GM21447 (cell line): ENCODE results near the gene ERICH4.
A peak's percentile ranks its signal among the peaks of the same experiment; 100 is the strongest.
"Not testable (repeated sequence)": the region's sequence is repeated elsewhere in the genome, so short reads cannot be mapped to it uniquely, and the experiment has no call there.

Source experiments
- ATAC-seq: cut with Tn5 transposase; IDR thresholded peaks from one replicate; pipeline ENCODE4 v1.9.1; 2021; ENCODE audit not compliant: unreplicated experiment

ERICH4 gene

DNA sequence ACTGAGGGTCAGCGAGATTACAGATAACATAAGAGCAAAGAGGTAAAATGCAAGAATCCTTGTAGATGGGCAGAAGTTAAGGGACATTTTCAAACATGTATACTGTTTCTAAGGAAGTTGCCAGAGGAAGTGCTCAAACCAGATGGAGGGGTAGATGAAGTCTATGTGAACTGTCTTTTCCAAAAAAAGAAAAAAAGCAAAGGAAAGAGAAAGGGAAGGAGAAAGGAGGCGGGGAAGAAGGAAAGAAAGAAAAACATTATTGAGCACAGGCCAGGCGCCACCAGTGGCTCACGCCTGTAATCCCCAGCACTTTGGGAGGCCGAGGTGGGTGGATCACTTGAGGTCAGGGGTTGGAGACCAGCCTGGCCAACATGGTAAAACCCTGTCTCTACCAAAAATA lies 8.5 kb upstream of the ERICH4 start:
- ATAC-seq = no peak

DNA sequence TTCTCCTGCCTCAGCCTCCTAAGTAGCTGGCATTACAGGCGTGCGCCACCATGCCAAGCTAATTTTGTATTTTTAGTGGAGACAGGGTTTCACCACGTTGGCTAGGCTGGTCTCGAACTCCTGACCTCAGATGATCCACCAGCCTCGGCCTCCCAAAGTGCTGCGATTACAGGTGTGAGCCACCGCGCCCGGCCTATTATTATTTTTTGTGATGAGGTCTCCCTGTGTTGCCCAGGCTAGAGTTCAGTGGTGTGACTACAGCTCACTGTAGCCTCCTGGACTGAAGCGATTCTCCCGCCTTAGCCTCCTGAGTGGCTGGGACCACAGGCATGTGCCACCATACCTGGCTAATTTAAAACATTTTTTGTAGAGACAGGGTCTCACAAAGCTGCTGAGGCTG lies 7.6 kb upstream of the ERICH4 start:
- not testable (repeated sequence) for ATAC-seq

DNA sequence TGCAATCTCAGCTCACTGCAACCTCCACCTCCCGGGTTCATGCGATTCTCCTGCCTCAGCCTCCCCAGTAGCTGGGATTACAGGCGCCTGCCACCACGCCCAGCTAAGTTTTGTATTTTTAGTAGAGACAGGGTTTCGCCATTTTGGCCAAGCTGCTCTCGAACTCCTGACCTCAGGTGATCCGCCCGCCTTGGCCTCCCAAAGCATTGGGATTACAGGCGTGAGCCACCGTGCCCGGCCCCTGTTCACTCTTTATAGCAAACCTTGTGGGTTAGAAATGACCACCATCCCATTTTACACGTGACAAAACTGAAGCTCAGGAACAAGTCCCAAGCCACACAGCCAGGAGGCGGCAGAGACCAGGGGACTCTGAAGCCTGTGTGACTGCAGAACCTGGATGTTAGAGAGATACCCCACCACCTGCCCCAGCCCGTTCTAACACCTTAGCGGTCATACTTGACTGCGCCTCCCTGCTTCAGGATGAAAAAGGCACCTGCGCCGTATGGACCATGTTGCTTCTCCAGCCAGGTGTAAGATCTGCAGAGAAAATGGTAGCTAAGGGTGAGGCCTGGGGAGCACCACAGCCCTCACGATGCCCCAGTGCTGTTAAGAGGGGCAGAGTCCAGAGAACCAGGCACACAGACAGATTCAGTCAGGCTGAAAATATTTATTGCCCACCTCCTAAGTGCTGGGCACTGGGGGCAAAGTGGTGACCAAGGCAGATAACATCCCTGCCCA lies 6.9 kb upstream of the ERICH4 start:
- no peak for ATAC-seq

DNA sequence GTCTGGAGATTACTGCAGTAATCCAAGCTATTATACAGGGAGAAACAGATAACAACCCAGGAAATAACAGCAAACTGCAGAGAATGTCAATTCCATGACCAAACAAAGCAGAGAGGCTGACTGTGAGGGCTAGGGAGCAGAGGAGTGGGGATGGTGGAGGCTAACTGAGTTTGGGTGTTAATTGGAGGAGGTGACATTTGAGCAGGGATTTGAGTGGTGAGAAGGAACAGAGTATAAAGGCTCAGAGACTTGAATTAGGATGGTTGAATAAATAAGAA lies 6.3 kb upstream of the ERICH4 start:
- no peak for ATAC-seq

DNA sequence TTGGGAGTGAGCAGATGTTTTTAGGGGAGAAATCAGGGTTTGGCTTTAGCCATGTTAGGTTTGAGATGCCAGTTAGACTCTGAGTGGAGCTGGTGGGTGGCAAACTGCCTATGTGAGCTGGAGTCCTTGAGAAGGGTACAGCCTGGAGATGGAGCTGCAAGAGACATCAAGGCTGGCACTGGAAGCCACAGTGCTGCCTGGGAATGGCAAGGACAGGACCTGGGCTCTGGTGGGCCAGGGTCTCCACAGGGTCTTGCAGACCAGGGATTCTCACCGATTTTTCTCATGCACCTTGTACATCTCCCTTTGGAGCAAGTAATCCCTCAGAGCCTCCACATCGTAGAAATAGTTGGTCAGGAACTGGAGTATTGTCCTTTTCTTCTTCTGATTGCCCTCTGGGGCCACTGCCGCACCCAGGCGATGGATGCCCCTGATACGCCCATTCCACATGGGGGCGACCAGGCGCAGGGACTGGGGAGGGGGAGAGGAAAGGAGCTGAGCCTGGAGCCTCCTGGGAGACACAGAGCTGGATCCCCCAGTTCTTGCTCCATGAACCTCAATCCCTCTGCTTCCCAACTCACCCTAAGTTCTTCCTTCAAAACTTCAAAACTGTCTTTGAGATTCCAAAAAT lies 4.9 kb upstream of the ERICH4 start:
- ATAC-seq = no peak

DNA sequence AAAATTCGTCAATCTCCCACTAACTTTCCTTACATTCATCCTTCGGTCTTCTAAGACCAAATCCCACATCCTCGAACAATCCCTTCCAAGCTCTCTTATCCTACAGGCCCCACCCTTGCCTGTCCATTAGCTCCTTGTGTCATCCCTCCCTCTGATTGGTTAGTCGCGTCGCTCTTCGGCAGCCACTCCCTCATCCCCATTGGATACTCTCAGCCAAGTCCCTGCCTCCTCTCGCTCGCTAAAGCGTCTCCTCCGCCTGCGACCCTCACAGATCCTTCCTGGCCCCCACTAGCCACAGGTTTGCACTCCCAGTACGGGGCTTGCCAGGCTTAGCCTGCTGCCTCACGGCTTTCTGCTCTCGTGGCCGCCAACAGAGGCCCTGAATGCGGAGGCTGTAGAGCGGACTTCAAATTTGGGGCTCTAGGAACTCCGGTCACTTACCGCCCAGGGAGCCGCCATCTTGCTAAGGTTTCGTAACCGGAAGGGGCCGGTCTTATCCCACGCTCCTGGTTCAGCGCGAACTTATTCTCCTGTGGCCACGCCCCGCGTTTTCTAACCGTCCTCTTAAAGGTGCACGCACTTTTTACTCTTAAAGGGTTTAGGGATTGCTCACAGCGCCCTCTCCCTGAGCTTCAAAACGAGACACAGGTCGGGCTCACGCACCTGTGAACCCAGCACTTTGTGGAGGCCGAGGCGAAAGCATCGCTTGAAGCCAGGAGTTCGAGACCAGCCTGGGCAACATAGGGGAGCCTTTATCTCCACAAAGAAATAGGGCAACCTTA lies 3.3 kb upstream of the ERICH4 start, which contains the start of gene DMAC2:
Gene DMAC2 (minus strand): TSS at position 472 of the 782 bp plus-strand sequence. CDS start 13 bp downstream, at position 459.
- peak; percentile 88 for ATAC-seq

DNA sequence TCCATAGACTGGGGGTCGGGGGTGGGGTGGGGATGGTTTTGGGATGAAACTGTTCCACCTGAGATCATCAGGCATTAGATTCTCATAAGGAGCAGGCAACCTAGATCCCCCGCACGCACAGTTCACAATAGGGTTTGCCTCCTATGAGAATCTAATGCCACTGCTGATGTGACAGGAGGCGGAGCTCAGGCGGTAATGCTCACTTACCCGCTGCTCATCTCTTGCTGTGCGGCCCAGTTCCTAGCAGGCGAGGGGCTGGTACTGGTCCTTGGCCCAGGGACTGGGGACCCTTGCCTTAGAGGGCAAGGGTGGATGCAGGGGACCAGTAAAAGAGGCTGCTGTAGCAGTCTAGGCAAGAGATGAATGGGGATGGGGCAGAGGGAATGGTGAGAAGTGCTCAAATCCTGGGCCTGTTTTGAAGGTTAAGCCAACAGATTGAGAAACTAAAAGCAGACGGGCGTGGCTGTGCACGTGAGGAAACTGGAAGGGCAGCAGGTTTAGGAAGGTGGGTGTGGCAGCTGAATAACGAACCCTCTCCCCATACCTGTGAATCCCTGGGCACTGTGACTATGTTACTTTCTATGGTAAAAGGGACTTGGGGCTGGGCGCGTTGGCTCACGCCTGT lies 1.5 kb upstream of the ERICH4 start:
- ATAC-seq = no peak

DNA sequence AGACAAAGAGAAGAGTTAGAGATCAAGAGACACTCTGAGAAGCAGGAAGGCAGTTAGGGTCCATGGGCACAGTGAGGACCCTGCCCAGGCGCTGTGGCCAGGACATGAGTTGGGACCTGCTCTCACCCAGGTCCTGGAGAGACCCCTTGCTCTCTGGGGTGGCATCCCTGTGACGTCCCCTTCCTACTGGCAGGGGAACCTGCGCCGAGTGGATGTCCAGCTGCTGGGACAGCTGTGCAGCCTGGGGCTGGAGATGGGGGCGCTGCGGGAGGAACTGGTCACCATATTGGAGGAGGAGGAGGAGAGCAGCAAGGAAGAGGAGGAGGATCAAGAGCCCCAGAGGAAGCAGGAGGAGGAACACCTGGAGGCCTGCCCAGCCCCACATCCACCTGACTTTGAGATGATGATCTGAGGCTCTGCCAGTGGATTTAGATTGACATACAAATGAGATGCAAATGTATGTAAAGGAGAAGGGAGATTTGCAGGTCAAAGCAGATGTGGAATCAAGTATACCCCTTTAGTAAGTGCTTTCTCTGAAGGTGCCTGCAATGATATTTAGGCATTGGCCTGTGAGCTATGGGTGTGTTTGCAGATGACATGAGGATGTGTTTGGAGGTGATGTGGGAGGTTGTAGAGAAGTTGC lies 978 bp downstream of the ERICH4 start:
- ATAC-seq = no peak

DNA sequence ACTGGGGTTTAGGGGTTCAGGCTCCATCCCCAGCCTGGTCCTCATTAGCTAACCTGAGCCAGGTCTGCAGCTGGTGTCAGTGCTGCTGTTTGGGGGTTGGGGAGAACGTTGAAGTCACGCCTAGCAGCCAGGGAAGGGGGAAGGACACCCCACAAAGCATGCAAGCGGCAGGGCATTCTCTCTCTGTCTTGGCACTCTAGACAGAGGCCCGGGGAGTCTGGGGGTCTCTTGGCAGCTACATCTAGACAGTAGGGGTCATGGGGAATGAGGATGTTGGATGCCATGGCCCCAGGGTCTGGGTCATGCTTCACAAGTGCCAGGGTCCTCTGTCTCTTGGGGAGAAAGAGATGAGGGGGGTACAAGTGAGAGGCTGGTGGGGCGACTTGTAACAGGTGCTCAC lies 2.6 kb downstream of the ERICH4 start:
- no peak for ATAC-seq

DNA sequence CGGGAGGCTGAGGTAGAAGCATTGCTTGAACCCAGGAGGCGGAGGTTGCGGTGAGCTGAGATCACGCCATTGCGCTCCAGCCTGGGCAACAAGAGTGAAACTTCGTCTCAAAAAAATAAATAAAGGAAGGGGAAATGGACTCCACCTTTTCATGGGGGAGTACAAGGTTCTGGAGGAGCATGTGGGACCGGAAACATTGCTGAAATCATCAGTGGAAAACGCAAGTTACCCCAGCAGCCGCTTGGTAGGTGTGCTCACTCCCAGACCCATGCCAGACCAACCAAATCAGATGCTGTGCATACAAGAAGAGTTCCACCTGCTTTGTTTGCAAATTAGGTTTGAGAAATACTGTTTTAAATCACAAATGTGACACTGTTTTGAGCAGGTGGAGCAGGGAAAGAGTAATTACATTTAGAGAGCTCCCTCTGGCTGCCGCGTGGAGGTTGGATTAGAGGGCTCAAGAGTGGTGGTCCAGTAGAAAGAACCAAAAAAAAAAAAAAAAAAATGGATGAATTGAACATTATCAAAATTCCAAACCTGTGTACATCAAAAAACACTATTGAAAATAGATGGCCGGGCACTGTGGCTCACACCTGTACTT lies 4.9 kb downstream of the ERICH4 start:
- no peak for ATAC-seq

DNA sequence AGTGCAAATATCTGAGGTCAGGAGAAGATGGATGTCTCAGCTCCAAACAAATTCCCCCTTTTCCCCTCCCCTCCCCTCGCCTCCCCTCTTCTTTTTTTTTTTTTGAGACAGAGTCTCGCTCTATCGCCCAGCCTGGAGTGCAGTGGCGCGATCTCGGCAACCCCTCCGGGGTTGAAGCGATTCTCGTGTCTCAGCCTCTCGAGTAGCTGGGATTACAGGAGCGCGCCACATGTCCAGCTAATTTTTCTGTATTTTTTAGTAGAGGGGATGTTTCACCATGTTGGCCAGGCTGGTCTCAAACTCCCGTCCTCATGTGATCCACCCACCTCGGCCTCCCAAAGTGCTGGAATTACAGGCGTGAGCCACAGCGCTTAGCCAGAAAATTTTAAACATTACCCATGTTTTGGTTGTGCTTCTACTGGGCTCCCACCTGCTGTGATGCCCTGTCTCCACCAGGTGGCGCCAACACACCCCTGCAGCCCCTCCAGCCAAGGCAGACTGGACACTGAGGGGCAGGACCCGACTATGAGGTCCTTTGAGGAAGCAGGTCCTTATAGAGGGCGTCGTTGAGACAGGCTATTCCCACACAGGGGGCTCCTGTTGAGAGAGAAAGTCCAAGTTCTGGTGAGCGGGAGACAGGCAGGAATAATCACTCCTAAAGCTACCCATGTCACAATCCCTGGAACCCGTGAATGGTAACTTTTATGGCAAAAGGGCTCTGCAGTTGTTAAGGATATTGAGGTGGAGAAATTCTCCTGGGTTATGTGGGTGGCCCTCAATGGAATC lies 6.3 kb downstream of the ERICH4 start:
- ATAC-seq = no peak

DNA sequence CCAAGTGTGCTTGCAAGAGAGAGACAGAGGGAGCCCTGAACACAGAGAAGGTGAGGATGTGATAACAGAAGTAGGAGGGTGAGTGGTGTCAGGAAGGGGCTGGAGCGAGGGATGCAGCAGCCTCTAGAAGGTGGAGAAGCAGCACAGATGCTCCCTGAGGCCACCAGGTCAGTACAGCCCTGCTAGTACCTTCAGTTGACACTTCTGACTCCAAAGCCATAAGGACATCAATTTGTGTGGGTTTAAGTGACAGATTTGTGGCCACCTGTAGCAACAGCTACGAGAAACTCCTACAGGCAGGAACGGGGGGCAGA lies 6.9 kb downstream of the ERICH4 start:
- ATAC-seq = no peak

DNA sequence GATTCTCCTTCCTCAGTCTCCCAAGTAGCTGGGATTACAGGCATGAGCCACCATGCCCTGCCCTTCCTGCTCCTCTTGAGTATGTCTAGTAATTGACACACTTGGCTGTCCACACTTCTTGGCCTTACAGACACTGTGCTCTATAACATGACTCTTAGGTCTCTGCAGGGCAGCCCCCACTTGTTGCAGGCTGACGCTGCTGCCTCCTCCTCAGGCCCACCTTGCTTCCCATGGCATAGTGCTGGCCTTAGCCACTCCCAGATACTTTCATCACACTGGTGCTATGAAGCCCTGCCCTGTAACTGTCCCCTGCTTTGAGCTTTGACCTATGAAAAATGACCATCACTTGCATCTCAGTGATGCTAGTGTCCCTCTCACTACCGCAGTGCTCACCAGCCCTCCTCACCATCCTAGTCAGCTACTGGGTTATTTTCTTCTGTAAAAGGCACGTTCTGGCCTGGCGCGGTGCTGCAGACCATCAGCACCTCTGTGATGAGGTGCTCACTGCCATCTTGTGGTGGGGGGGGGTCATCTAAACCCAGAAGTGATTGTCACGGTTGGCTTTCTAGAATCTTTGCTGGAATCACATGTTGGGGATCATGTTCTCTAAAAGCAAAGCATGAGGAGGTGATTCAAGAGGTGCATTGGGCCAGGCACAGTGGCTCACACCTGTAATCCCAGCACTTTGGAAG lies 9.8 kb downstream of the ERICH4 start:
- no peak for ATAC-seq

DNA sequence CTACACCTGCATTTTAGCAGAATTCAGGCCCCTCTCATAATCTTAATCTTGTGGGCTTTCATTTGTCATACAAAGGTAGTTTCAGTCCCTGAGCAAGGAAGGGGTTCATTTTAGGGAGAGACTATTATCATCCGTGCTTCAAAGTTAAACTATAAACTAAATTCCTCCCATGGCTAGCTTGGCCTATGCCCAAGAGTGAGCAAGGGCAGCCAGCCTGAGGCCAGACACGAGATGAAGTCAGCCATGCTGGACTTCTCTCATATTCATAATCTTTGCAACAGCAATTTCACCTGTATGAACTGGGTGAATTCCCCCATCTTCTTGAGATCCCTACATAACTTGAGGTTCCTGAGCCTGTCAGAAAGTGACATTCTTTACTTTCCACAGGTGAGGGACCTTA lies 13.0 kb downstream of the ERICH4 start:
- ATAC-seq = no peak

DNA sequence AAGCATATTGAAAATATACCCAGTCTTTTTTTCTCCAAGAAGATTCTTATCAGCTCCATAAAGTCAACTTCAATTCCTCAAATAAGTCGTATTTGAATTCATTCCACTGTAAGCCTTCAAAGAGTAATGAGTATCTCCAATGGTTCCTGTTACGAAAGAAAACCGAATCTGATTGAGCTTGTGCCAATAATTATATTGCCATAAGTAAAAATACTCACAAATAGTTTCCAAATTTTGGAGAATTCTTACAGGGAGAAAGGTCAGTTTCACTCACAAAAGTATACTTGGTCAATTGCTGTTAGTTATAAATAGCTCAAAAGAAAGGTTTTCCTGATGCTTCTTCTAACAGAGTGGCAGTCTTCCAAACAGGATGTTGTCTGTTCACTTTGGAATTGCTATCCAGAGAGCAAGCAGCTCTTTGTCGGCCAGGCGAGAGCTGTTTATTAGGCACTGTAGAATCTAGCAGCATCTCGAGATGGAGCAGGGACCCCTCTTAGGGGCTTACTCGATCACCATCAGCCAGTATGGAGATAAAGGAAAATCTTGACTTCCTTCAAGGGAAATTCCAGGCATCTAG lies 13.5 kb downstream of the ERICH4 start:
- no peak for ATAC-seq

DNA sequence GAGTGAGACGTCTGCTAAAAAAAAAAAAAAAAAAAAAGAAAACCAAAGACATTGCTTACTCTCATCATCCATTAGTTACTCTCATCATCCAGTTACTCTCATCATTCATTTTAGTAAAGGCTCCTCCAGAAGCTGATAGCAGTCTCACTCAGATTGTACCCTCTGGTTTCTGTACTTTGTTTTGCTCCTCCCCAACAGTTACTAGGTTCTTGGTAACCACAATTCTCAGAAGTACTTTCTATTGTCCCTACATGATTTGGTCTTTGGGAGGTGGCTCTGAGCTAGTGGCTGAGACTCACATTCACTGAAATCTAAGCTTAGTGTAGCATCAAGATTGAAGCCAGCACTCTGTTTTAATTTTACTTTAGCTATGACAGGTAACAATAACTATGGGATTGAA lies 14.3 kb downstream of the ERICH4 start:
- ATAC-seq = peak; percentile 72

DNA sequence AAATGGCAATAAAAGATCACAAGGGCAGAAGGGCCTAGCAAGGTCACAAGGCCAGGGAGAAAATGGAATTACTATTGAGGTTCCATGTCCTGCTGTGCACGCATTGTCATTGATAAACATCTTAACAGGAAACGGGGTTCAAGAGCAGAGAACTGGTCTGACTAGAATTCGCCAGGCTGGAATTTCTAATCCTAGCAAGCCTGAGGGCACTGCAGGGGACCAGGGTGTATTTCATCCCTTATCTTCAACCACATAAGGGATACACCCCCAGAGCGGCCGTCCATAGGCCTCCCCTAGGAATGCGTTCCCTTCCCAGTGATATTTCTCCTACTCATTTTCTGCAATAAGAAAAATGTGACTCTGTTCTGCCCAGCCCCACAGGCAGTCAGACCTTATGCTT lies 19.5 kb downstream of the ERICH4 start:
- ATAC-seq = no peak

DNA sequence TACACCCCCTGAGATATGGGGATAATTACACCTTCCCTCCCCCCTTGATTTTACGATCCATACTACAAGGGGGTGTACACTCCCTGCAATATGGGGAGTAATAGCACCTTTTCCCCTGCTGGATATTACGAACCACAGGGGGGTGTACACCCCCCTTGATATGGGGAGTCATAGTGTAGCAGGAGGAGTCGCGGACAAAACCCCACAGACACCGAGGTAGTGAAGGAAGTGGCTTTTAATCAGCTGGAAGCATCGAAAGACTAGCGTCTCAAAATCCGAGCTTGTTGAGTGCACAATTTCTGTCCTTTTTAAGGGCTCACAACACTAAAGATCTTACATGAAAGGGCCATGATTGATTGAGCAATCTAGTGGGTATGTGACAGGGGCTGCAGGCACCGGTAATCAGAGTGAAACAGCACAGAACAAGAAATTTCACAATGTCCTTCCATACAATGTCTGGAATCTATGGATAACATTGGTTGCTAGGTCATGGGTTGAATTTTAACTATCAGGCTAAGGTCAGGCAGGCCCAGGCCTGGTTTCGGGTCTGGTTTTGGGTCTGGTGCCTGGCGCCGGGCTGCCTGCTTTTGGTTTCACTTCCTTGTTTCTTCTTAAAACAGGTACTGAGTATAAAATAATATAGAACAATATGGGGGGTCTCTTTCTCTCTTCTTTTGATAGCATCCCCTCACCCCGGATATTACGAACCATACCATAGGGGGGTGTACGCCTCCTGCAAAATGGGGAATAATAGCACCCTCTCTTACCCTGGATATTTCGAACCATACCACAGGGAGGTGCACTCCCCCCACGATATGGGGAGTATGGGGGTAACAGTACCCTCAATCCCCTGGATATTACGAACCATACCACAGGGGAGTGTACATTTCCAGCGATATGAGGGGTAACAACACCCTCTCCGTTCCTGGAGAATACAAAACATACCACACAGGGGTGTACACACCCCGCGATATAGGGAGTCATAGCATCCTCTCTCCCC lies 20.6 kb downstream of the ERICH4 start:
- ATAC-seq = not testable (repeated sequence)
